HepG2 (cell line): Measurements from ENCODE around the gene RELL2. TPM values are rescaled to one million over a fixed set of nuclear protein-coding genes. Genes with fewer than 3 reads are reported as not detected.

Source experiments
- ELF3 ChIP-seq: IDR thresholded peaks from 2 replicates; pipeline ENCODE4 v1.6.1; 2016; ENCODE audit warnings: missing genetic modification reagents, missing compliant biosample characterization
- FLYWCH1 ChIP-seq: sonication (generic); formaldehyde crosslinking; IDR thresholded peaks from 2 replicates; pipeline ENCODE4 v1.8.1; 2023; ENCODE audit warnings: mild to moderate bottlenecking, missing genetic modification reagents
- JUND ChIP-seq: sonication (generic); formaldehyde crosslinking; IDR thresholded peaks from 2 replicates; pipeline ENCODE4 v1.8.0; 2022; ENCODE audit warnings: mild to moderate bottlenecking, missing genetic modification reagents
- MIER2 ChIP-seq: IDR thresholded peaks from 2 replicates; pipeline ENCODE4 v1.6.1; 2016; ENCODE audit warnings: missing biosample characterization, missing genetic modification reagents
- NCOA2 ChIP-seq: sonication (generic); formaldehyde crosslinking; IDR thresholded peaks from 2 replicates; pipeline ENCODE4 v1.8.0; 2022; ENCODE audit warnings: inconsistent platforms
- NCOA5 ChIP-seq: sonication (generic); formaldehyde crosslinking; IDR thresholded peaks from 2 replicates; pipeline ENCODE4 v1.4.0; 2020; ENCODE audit warnings: missing genetic modification reagents
- NPAS2 ChIP-seq: sonication (generic); formaldehyde crosslinking; IDR thresholded peaks from 2 replicates; pipeline ENCODE4 v1.8.0; 2022; ENCODE audit warnings: mild to moderate bottlenecking, missing genetic modification reagents, borderline replicate concordance
- PCBP2 ChIP-seq: fragments of 200-400 bp; formaldehyde crosslinking; optimal IDR thresholded peaks from 2 replicates; pipeline ENCODE3; 2018; ENCODE audit warnings: low read length, low read depth; ENCODE audit not compliant: poor library complexity, severe bottlenecking
- PHF20 ChIP-seq: sonication (generic); formaldehyde crosslinking; IDR thresholded peaks from 2 replicates; pipeline ENCODE4 v1.5.0; 2020; ENCODE audit warnings: mild to moderate bottlenecking, missing genetic modification reagents
- PHF21A ChIP-seq: sonication (generic); formaldehyde crosslinking; IDR thresholded peaks from 2 replicates; pipeline ENCODE4 v1.5.0; 2020; ENCODE audit warnings: mild to moderate bottlenecking, missing genetic modification reagents
- RAD51 ChIP-seq: fragments of 450-650 bp; IDR thresholded peaks from 2 replicates; pipeline ENCODE4 v1.6.1; 2016; ENCODE audit warnings: borderline replicate concordance
- SUZ12 ChIP-seq: fragments of 150-350 bp; IDR thresholded peaks from 2 replicates; pipeline ENCODE4 v1.6.1; 2014; ENCODE audit warnings: low read depth, low read length
- ZNF121 ChIP-seq: sonication (generic); formaldehyde crosslinking; IDR thresholded peaks from 2 replicates; pipeline ENCODE4 v1.5.0; 2020; ENCODE audit warnings: mild to moderate bottlenecking, missing genetic modification reagents
- ZNF256 ChIP-seq: sonication (generic); formaldehyde crosslinking; conservative IDR thresholded peaks from 2 replicates; pipeline ENCODE4 v1.4.0; 2020; ENCODE audit warnings: missing genetic modification reagents
- ZNF263 ChIP-seq: sonication (generic); formaldehyde crosslinking; IDR thresholded peaks from 2 replicates; pipeline ENCODE4 v1.4.0; 2020; ENCODE audit warnings: missing genetic modification reagents
- ZNF333 ChIP-seq: sonication (generic); formaldehyde crosslinking; IDR thresholded peaks from 2 replicates; pipeline ENCODE4 v1.4.0; 2020; ENCODE audit warnings: mild to moderate bottlenecking, missing genetic modification reagents, borderline replicate concordance
- ZNF343 ChIP-seq: sonication (generic); formaldehyde crosslinking; IDR thresholded peaks from 2 replicates; pipeline ENCODE4 v1.4.0; 2020; ENCODE audit warnings: mild to moderate bottlenecking, missing genetic modification reagents
- ZNF446 ChIP-seq: sonication (generic); formaldehyde crosslinking; IDR thresholded peaks from 2 replicates; pipeline ENCODE4 v1.5.0; 2020; ENCODE audit warnings: mild to moderate bottlenecking, missing genetic modification reagents
- polyA plus RNA-seq, 8 experiments: library from polyadenylated mRNA; depleted of rRNA in 3 of 8; stranded (reverse) in 7 of 8; unstranded in 1 of 8; fragments of >200 nt; fragmentation: Illumina TruSeq in 4 of 8; extraction: Trizol in 4 of 8; gene quantifications; 2 replicates each; pipeline versions ENCODE4 v1.2.1 to v1.2.3, GENCODE V29; 2011 to 2016; ENCODE audit warnings: low read depth in 4 of 8, missing spikeins in 1 of 8, mixed read lengths in 1 of 8; ENCODE audit not compliant: insufficient read depth in 1 of 8
- total RNA-seq, 5 experiments: library from RNA; depleted of rRNA; stranded (reverse); fragments of >200 nt; fragmentation: Illumina TruSeq; extraction: Trizol; gene quantifications; 2 replicates each; pipeline ENCODE4 v1.2.3, GENCODE V29; 2016; ENCODE audit warnings: low read depth in 1 of 5
- TF ChIP-seq, protein P1 (sequence below): sonication (generic); formaldehyde crosslinking; IDR thresholded peaks from 2 replicates; pipeline ENCODE4 v1.9.0; 2021; ENCODE audit warnings: missing genetic modification reagents, borderline replicate concordance
- TF ChIP-seq, protein P2 (sequence below): sonication (generic); formaldehyde crosslinking; IDR thresholded peaks from 2 replicates; pipeline ENCODE4 v1.4.0; 2020; ENCODE audit warnings: missing genetic modification reagents

Gene RELL2
- total and polyA plus RNA-seq, 2 of the 13 experiments (the other 11 are each of a cell fraction or from before 2014, with no cell fraction given): 6.4 to 8.3 TPM

DNA sequence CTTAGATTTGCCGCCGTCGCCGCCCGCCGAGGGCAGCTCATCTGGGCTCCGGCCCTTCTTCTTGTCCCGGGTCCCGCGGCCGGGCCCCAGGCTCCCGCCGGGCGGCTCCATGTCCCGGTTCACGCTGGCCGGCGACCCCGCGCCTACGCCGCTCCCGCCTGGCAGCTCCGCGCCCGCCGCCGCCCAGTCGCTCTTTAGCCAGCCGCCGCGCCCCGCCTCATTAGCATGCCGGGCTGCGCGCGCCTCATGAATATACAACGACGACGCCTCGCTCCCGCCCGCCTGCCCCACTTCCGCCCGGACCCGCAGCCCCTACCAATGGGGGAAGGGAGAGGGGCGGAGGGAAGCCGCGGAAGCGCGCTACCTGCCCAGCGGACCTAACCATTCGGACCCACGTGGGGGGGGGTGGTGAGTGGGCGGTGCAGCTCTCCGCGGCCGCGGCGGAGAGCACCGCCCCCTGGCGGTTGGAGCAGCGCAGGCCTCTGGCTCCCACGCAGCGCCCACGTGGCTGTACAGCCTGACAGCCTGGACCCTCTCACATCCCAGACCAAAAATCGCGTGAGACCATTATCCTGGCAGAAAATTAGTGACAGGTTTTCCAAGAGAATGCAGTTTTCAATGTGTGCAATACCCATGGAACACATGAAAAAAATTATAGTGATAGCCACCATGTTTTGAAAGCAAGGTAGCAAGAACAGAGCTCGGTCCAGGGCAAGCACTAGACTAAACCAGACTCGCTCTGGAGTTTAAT lies 17.8 kb upstream of the RELL2 start, which contains the start of gene DIAPH1 (continued):
- TF ChIP-seq JUND (CRISPR knock-in tag) (0 out of 2 replicates have a peak, but pooled peaks have one; percentile 51), NCOA2 (CRISPR knock-in tag) (no peak), RAD51 (no peak), ELF3 (peak; percentile 61), PHF20 (CRISPR knock-in tag) (peak; percentile 72), MIER2 (CRISPR knock-in tag) (0 out of 2 replicates have a peak, but pooled peaks have one; percentile 25), ZNF446 (CRISPR knock-in tag) (no peak), NPAS2 (CRISPR knock-in tag) (no peak), NCOA5 (CRISPR knock-in tag) (no peak), PHF21A (CRISPR knock-in tag) (peak; percentile 82), ZNF343 (no peak), FLYWCH1 (CRISPR knock-in tag) (no peak), ZNF121 (CRISPR knock-in tag) (peak; percentile 91), PCBP2 (no peak), ZNF263 (CRISPR knock-in tag) (peak; percentile 10; the same call in 1 of the 2 replicates), ZNF333 (CRISPR knock-in tag) (peak; percentile 22; the same call in 1 of the 2 replicates), ZNF256 (CRISPR knock-in tag) (no peak), SUZ12 (no peak)
- TF ChIP-seq, protein P1, sequence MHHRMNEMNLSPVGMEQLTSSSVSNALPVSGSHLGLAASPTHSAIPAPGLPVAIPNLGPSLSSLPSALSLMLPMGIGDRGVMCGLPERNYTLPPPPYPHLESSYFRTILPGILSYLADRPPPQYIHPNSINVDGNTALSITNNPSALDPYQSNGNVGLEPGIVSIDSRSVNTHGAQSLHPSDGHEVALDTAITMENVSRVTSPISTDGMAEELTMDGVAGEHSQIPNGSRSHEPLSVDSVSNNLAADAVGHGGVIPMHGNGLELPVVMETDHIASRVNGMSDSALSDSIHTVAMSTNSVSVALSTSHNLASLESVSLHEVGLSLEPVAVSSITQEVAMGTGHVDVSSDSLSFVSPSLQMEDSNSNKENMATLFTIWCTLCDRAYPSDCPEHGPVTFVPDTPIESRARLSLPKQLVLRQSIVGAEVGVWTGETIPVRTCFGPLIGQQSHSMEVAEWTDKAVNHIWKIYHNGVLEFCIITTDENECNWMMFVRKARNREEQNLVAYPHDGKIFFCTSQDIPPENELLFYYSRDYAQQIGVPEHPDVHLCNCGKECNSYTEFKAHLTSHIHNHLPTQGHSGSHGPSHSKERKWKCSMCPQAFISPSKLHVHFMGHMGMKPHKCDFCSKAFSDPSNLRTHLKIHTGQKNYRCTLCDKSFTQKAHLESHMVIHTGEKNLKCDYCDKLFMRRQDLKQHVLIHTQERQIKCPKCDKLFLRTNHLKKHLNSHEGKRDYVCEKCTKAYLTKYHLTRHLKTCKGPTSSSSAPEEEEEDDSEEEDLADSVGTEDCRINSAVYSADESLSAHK (CRISPR knock-in tag): no peak
- TF ChIP-seq, protein P2, sequence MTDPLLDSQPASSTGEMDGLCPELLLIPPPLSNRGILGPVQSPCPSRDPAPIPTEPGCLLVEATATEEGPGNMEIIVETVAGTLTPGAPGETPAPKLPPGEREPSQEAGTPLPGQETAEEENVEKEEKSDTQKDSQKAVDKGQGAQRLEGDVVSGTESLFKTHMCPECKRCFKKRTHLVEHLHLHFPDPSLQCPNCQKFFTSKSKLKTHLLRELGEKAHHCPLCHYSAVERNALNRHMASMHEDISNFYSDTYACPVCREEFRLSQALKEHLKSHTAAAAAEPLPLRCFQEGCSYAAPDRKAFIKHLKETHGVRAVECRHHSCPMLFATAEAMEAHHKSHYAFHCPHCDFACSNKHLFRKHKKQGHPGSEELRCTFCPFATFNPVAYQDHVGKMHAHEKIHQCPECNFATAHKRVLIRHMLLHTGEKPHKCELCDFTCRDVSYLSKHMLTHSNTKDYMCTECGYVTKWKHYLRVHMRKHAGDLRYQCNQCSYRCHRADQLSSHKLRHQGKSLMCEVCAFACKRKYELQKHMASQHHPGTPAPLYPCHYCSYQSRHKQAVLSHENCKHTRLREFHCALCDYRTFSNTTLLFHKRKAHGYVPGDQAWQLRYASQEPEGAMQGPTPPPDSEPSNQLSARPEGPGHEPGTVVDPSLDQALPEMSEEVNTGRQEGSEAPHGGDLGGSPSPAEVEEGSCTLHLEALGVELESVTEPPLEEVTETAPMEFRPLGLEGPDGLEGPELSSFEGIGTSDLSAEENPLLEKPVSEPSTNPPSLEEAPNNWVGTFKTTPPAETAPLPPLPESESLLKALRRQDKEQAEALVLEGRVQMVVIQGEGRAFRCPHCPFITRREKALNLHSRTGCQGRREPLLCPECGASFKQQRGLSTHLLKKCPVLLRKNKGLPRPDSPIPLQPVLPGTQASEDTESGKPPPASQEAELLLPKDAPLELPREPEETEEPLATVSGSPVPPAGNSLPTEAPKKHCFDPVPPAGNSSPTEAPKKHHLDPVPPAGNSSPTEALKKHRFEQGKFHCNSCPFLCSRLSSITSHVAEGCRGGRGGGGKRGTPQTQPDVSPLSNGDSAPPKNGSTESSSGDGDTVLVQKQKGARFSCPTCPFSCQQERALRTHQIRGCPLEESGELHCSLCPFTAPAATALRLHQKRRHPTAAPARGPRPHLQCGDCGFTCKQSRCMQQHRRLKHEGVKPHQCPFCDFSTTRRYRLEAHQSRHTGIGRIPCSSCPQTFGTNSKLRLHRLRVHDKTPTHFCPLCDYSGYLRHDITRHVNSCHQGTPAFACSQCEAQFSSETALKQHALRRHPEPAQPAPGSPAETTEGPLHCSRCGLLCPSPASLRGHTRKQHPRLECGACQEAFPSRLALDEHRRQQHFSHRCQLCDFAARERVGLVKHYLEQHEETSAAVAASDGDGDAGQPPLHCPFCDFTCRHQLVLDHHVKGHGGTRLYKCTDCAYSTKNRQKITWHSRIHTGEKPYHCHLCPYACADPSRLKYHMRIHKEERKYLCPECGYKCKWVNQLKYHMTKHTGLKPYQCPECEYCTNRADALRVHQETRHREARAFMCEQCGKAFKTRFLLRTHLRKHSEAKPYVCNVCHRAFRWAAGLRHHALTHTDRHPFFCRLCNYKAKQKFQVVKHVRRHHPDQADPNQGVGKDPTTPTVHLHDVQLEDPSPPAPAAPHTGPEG (CRISPR knock-in tag): no peak
